Glomerular visceral epithelial cell (primary cell): ENCODE measurements around the gene MRPS23.
"Not testable (repeated sequence)": the region's sequence is repeated elsewhere in the genome, so short reads cannot be mapped to it uniquely, and the experiment has no call there.

Experiments
- DNase-seq: peaks from one replicate; pipeline ENCODE4 v3.0.0-alpha.2; 2016; ENCODE audit errors: extremely low spot score

Gene MRPS23

DNA sequence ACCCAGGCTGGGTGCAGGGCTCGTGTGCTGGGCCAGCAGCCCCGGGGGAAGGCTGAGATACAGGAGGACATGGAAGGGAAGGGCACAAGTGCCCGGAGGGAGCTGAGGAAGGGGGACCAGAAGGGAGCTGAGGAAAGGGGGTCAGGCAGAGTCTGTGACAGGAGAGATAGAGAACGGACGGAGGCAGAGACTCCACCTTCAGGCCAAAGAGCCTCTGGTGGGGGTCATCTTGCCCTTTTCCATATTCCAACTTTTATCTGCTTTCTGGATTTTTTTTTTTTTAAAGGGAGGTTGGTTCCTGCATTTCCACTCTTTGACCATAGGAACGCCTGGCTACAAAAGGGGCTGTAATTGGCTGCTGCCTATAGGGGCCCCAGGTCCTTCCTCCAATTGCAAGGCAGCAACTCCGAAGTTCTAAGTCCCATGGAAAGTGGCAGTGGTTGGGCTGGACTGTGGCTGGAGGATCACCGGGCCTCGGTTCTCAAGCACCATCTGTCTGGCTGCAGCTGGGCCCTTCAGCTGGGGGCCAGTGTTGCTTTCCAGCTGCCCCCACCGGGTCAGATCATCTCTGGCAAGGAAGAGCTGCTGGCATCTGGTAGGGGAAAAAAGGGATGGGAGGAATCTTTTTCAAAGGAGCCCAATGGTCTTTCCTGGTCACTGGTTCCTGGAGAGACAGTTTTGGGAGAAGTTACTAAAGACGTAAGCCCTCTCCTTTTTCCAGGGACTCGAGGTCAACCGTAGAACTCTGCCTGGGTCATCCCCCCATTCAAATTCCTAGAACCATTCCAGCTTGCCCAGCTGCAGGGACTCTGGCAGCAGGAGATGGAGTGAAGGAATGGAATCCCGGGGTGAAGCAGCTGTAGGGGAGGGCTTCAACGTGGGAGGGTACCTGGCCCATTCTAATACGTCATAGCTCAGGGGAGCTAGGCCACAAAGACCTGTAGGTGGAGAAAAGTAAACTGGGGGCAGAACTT is 13.1 kb upstream of the MRPS23 start:
- DNase-seq, result no peak

DNA sequence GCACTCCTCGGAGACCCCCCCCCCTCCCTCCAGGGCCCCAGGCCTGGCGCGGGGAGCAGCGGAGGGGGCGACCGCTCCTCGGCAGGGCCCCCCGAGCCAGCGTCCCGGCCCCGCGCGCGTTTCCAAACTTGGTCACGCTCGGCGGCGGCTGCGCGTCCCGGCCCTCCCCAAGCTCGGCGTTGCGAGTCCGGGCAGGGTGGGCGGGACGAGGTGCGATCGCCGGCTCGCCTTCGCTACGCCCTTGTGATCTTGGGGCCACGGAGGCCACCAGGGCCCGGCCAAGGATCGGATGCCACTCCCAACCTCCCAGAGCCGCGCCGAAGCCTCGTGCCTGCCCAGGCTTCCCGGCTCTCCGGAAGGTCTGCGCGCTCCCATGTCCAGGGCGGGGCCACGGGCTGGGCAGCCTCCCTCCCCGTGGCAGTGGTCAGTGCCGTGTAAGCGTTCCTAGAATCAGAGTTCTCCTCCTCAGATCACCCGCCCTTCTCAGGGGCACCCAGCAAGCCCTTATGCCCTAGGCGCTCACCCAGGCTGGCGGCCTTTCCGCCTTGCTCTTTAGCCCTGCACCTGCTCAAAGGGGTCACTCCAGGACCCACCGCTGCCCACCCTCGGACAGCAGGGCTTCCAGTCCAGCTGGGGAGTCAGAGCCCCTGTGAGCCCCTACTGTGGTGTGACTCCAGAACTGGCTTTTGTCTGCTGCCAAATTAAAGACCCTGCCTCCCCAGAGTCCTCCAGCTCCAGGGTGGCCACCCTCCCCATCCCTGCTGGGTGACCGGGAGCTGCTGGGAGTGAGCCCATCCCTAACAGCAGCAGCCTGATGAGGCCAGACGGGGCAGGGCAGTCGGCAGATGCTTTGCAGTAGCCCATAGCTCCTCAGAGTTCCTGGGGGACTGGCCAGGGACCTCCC is 12.2 kb upstream of the MRPS23 start:
- DNase-seq, result peak; percentile 85

DNA sequence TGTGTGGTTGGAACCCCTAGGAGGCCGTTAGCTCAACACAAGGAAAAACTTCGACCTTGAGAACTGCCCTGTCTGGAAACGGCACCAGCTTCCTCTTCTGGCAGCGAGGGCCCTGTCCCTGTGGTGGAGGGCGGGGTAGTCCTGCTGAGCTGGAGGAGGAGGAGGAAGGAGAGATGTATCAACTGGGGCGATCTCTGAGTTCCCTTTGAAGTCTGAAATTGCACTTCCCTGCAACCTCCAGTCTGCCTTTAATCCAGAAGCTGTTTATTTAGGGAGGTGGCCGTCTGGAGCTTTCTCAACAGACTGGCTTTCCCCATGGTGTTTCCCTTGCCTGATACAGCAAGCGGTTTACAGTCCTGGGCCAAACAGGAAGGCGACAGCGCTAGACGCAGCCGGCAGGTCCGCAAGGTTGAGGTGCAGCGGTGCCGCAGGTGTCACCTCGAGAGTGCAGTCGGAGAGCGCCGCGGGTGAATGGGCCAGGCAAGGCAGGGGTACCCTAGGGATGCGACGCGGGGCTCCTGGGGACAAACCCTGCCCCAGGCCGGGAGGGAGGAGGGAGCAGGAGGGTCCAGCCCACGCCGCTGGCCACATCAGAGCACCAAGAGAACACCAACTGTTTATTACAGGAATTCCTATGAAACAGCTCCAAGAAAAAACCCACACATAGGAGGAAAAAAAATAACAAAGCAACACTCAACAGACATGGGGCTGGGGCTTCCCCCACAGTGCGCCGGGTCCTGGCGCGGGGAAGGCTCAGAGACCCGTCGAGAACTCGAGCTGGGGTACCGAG is 11.4 kb upstream of the MRPS23 start:
- DNase-seq, result peak; percentile 76

DNA sequence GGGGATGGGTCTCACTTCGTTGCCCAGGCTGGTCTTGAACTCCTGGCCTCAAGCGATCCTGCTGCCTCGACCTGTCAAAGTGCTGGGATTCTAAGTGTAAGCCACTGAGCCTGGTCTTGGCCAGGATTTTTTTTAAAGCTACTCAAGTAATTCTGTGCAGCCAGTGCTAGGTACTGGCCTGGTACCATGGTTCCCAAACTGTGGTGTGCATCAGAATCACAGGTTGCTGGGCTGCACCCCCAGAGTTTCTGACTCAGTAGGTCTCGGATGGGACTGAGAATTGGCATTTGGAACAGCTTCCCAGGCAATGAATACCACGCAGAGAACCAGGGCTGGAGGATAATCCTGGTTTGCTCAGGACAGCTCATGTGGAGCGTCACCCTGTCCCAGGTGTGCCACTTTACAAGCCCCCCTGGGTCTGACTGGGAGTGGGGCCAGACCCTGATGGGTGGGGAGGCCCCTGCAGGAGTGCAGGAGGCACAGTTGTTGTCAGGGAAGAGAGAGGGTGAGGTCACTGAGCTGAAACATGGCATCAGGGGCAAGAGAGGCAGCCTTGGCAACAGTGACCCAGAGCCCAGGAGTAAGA is 10.7 kb upstream of the MRPS23 start:
- no peak for DNase-seq

DNA sequence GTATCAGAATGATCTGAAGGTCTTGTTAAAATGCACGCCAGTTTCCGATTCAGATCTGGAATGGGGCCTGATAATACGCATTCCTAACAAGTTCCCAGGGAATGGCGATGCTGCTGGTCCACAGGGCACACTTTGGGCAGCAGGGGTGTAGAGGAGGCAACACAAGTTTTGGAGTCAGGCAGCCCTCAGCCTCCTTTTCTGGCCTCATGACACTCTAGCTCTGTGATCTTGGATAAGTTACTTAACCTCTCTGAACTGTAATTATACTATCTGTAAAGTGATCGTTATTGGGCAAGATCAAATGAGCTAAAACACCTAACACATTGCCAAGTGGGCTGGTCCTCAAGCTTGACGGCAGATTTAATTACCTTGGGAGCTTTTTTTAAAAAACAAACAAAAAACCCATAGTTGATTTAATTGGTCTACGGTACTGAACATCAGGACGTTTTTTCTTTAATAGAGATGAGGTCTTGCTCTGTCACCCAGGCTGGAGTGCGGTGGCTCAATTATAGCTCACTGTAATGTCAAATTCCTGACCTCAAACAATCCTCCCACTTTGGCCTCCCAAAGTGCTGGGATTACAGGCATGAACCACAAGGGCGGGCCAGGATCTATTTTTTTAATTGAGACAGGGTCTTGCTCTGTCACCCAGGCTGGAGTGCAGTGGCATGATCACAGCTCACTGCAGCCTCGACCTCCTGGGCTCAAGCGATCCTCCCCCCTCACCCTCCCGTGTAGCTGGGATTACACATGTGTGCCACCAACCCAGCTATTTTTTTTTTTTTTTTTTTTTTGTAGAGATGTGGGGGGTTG is 10.0 kb upstream of the MRPS23 start:
- DNase-seq, result no peak

DNA sequence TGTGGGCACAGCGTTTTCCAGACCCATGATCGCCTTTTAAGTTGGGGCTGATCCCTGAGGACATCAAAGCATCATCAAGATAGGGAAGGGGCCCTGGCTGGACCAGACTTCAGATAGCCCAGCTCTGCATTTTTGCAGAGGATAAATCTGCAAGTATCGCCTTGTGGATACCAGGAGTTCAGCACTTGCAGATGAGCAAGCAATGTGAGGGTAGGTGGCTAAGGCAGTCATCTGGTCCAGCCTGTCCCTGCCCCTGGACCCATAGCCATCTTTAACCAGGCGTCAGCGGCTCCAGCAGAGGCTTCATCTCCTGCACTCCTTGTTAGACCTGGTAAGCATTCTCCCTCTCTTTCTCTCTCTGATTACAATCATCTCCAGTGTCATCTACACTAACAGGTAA is 9.0 kb upstream of the MRPS23 start:
- no peak for DNase-seq

DNA sequence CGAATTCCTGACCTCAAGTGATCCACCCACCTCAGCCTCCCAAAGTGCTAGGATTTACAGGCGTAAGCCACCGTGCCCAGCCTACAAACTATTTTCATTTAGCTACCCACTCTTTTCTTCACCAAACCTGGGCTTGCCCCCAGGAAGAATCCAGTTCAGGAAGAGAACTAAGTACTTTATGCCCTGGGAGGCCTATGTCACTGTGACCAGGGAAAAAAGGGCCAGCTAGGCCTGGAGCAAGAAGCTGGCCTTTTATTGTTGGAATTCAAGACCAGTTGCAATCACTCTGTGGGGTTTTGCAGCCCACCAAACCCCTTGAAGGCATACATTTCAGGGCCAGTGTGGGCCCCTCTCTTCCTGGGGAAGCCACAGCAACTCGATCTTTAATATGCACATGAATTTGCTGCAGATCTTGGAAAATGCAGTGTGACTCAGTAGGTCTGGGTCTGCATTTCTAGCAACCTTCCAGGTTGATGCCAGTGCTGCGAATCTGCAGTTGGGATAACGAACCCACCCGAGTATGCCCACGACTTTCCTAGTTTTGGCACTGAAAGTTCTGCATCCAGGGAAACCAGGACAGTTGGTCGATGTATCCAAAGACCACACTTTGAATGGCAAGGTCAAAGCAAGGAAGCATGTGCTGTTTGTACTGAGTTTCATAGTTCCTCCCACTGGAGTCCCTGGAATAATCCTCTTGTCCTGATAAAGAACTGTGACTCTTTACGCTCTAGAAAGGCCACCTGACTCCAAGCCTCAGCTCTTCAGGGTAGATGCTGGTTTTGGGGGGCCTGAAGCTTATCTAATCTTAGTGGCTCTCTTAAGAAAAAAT is 7.2 kb upstream of the MRPS23 start:
- DNase-seq, result no peak

DNA sequence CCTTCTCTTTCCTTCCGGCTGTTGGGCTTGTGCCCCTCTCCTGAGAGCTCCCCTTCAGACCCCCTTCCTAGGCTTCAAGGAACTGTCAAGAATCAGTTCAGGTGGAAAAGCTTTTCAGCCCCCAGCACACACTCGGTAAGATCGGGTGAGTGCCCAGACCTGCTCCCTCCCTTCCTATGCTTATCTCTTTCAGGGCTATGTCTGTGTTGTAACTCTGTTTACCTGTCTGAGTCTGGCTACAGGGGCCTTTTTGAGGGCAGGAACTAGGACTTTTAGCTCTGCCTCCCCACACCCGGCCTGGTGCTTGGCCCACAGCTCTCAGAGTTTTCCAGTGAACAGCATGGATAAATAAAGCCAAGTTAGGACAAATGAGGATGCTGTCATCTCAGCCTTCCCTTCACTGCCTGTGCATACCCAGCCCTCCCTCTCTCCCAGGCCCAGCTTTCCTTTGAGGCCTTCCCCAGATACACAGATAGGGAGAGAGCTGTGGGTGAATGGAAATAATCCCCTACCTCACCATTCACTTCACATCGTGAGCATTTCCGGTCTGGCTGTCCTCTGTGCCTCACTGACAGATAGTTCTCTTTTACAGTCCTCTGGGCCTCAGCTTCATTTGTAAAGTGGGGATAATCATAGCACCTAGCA is 5.7 kb upstream of the MRPS23 start:
- no peak for DNase-seq

DNA sequence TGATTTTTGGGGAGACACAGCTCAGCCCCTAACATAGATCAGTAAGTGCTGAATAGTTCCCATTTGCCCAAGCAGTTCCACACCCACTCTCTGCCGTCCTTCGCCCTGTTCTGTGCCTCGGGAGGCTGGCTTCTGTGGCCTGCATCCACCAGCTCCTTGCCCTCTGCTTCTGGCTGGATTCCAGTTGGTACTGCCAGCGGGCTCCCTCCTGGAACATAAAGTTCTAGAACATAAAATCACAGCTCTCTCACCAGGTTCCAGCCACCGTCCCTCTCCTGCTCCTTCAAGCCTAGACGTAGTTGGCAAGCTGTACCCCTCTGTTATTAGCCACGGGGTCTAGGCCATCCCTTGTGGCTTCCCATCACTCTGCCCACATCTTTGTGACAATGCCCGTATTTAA is 3.9 kb upstream of the MRPS23 start:
- DNase-seq, result no peak

DNA sequence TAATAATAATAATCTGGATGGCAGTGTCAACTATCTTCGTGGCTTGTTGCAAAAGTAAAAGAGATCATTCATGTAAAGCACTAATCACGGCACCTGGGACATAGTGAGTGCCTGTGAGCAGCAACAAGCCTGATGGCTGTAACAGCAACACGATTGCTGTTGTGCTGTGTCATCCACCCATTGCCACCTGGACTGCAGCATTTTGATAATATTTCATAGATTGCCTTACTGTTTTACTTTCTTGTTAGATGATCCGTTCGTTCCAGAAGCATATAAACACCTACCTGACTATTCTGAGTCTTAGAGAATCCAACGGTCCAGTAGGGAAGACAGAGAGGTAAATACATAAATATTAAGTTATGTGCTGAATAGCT is 3.1 kb upstream of the MRPS23 start:
- DNase-seq, result no peak

DNA sequence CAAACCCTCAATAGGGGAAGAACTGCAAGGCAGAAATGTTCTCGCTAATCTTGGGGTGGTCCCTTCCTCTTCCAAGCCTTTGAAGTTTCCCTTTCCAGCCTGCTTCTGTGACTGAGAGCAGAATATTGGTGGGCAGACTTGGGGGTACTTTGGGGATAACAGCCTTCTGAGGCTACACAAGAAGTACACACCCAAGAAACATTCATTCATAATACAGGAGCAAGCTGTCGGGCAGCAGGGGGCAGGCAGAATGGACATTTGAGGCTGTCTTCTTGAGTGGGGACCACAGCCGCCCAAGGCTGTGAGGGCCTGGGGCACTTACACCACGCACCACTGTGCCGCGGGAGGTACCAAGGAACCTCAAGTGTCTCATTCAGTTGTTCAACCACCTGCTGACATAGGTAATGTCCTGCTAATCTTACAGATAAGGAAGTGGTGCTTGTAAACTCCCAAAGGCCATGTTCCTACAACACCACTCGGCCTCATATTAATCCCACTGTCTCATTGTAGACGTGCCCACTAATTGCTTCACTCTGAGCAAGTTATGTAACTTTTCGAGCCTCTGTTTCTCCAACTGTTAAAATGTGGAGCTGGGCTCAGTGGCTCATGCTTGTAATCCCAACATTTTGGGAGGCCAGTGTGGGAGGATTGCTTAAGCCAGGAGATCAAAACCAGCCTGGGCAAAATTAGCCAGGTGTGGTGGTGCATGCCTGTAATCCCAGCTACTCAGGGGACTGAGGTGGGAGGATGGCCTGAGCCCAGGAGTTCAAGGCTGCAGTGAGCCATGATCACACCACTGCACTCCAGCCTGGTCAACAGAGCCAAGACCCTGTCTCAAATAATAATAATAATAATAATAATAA is 2.5 kb upstream of the MRPS23 start:
- DNase-seq, result no peak

DNA sequence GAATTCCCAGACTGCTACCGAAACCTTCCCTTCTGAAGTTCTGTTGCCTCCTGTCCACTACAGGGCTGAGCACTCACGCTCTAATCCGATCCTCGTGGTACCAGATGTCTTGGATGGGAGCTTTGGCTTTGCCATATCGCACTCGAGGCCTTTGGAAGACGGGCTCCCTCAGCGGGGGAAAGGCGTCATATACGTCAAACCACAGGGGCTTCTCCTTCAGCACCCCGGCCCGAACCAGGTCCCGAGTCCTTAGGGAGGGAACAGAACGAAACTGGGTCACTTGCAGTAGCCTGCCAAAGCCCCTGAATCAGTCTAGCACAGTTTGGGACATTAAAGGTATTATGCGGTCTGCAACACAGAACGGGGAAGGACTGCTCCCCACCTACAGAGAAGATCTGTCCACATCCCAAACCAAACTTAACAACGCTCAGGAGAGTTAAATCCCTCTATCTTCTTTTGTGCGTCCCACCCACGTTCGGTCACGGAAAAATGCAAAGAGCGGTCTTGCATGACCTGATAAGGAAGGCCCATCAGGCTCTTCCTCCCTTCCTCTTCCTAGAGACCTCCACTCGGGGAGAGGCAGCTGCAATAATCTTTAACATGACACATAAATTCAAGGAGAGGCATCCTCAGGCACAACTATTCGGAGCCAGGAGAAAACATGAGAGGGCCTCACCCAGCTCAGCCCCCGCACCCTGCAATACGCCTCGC is 526 bp downstream of the MRPS23 start:
- no peak for DNase-seq

DNA sequence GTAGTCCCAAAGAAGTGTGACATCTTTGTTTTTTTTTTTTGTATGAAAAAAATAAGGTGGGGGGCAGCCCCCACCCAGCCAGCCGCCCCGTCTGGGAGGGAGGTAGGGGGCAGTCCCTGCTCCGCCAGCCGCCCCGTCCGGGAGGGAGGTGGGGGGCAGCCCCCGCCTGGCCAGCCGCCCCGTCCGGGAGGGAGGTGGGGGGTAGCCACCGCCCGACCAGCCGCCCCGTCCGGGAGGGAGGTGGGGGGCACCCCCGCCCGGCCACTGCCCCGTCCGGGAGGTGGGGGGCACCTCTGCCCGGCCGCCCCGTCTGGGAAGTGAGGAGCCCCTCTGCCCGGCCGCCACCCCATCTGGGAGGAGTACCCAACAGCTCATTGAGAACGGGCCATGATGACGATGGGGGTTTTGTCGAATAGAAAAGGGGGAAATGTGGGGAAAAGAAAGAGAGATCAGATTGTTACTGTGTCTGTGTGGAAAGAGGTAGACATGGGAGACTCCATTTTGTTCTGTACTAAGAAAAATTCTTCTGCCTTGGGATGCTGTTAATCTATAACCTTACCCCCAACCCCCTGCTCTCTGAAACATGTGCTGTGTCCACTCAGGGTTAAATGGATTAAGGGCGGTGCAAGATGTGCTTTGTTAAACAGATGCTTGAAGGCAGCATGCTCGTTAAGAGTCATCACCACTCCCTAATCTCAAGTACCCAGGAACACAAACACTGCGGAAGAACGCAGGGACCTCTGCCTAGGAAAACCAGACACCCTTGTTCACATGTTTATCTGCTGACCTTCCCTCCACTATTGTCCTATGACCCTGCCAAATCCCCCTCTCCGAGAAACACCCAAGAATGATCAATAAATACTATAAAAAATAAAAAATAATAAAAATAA is 3.5 kb downstream of the MRPS23 start:
- not testable (repeated sequence) for DNase-seq

DNA sequence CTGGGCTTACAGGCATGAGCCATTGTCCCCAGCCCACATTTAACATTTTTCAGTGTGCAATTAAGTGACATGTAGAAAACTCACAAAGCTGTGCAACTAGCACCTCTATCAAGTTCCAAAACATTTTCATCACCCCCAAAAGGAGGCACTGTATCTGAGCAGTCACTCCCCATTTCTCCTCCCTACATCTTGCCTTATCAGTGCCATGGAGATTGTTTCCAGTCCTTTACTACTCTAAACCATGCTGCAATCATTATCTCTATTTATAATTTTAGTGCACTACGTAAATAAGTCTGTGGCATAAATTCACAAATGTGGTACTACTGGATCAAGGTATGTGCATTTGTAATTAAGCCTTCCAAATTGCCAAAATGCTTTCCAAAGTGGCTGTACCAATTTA is 7.6 kb downstream of the MRPS23 start:
- no peak for DNase-seq

DNA sequence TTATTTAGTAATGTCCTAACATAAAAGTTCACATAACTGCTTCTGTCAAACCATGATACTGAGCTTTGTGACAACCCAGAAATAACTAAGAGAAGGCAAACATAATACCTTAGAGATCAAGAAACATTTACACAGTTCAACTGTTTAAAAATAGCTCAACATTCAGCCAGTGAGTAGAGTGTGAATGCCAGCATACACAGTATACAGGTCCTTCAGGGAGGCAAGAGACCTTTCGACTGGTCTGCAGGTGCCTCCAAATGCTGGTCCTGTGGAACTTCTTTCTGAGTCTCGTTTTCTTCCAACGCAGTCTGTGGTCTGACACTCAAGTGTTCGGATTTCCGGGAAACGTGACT is 10.3 kb downstream of the MRPS23 start:
- no peak for DNase-seq

DNA sequence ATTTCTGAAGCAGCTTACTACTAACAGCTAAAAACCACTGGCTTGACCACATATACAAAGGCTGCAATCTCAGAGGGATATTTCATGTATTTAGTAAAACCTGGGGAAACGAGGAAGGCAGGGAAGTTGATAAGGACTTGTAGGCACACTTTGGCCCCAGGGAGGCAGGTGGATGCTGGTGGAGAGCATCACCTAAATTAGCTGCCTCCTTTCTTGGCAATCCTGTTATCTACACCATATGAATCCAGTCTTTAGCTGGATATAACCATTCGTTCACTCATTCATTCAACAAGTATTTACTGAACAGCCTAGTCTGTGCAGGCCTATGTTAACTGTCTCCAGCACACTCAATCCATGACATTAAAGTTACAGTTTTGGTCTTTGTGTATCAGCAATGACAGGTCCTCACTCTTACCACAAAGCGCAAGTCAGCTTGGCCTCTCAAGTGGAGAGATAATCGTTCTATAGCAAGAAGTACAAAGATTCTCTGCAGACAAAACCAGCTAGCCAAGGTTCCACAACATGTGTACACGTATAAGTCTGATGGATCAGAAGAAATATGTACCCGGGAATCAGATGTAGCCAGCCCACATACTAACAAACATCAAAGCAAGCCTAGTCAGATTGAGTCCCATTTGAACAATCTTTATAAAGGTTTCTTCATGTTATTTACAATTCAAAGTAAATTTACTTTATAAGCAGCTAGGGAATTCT is 10.8 kb downstream of the MRPS23 start:
- no peak for DNase-seq
